ENCODE results near the gene DECR2. TPM values are rescaled to one million over a fixed set of nuclear protein-coding genes. Genes with fewer than 3 reads are reported as not detected.

DECR2 gene
- total RNA-seq, 1 donor from 2014 or later: 7.1 TPM

- DNase-seq (ENCODE audit: low spot score): no peak
- H3K27me3 Mint-ChIP-seq (ENCODE audit: insufficient read depth, low read depth): peaks cover 5% of the 10 kb centered on the region
- Histone ChIP-seq H3K36me3 (no peaks in the 10 kb centered on the region), H2AFZ (replicated peaks) (no peak overlapping the region), H3K4me2 (no peak overlapping the region), H3K79me2 (ENCODE audit: low read depth) (peaks cover 5% of the 10 kb centered on the region), H3K9me3 (ENCODE audit: low read depth) (no peaks in the 10 kb centered on the region), H3F3A (ENCODE audit: low read depth) (peaks cover 5% of the 10 kb centered on the region), H3K27ac (no peak overlapping the region), H3K4me1 (peaks cover 6% of the 10 kb centered on the region), H4K20me1 (ENCODE audit: low read depth) (peaks cover 20% of the 10 kb centered on the region), H3K9ac (no peak overlapping the region), H3K27me3 (no peaks in the 10 kb centered on the region), H3K4me3 (no peak overlapping the region)
- H3K4me1 Mint-ChIP-seq: peaks cover 9% of the 10 kb centered on the region
- H3K27ac Mint-ChIP-seq: no peak overlapping the region
- TF ChIP-seq EZH2 (IDR thresholded peaks at IDR 0.05) (no peak), CTCF (IDR thresholded peaks at IDR 0.05) (no peak), EZH2phosphoT487 (IDR thresholded peaks at IDR 0.05) (no peak)
- no peaks in the 10 kb centered on the region for H3K9me3 Mint-ChIP-seq
- H3K36me3 Mint-ChIP-seq: peaks cover 2% of the 10 kb centered on the region
- no peak overlapping the region for H3K4me3 Mint-ChIP-seq
Measured at GRCh38 chr16:373848-374615, 27.7 kb upstream of the DECR2 start.

DNA sequence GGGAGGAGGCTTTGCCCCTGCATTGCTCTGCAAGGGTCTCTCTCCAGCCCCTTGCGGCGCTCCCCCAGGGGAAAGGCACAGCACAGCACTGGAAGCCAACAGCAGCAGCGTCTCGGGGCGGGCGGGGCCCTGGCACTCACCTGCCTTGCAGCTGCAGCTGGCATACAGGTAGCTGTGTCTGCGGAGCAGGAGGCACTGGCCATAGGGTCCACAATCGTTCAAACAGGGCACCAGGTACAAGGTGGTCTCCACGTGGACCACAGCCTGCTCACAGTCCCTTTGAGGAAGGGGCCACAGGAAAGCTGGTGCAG lies 27.1 kb upstream of the DECR2 start:
- Mint-ChIP-seq H3K27me3 (ENCODE audit: insufficient read depth, low read depth) (peaks cover 2% of the 10 kb centered on the region), H3K4me1 (peaks cover 9% of the 10 kb centered on the region), H3K27ac (no peak overlapping the region), H3K9me3 (no peaks in the 10 kb centered on the region), H3K4me3 (no peak overlapping the region), H3K36me3 (peaks cover 2% of the 10 kb centered on the region)
- Histone ChIP-seq H3K36me3 (no peaks in the 10 kb centered on the region), H3K4me3 (no peak overlapping the region), H3K4me2 (no peak overlapping the region), H3K27me3 (no peaks in the 10 kb centered on the region), H4K20me1 (ENCODE audit: low read depth) (peaks cover 20% of the 10 kb centered on the region), H3K4me1 (peaks cover 10% of the 10 kb centered on the region), H2AFZ (replicated peaks) (no peak overlapping the region), H3K79me2 (ENCODE audit: low read depth) (peaks cover 10% of the 10 kb centered on the region), H3K9ac (no peak overlapping the region), H3K27ac (no peak overlapping the region), H3F3A (ENCODE audit: low read depth) (peaks cover 5% of the 10 kb centered on the region), H3K9me3 (ENCODE audit: low read depth) (no peaks in the 10 kb centered on the region)
- DNase-seq (ENCODE audit: low spot score): no peak
- TF ChIP-seq EZH2phosphoT487 (IDR thresholded peaks at IDR 0.05) (no peak), CTCF (IDR thresholded peaks at IDR 0.05) (no peak), EZH2 (IDR thresholded peaks at IDR 0.05) (no peak)

DNA sequence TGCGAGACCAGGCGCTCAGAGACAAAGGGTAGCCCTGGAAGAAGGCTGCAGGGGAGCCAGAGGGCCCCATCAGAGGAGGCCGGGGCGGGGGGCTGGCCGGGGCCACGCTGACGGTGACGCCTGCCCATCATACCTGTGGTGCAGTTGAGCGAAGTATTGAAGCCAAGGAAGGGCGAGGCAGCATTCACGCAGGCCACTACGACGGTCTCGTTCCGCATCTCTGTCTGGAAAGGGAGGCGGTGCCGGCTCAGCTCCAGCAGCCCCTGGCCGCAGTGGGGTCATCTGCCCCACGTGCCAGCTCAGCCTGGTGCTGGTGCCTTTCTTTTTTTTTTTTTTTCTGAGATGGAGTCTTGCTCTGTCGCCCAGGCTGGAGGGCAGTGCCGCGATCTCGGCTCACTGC lies 26.5 kb upstream of the DECR2 start:
- no peak for DNase-seq (ENCODE audit: low spot score)
- H3K36me3 ChIP-seq: no peaks in the 10 kb centered on the region
- no peak for TF ChIP-seq EZH2phosphoT487 (IDR thresholded peaks at IDR 0.05)
- TF ChIP-seq EZH2 (IDR thresholded peaks at IDR 0.05): no peak
- TF ChIP-seq CTCF (IDR thresholded peaks at IDR 0.05): no peak

More for the DNA sequence above, 26.5 kb upstream of the DECR2 start:
- peaks cover 22% of the 10 kb centered on the region for H4K20me1 ChIP-seq (ENCODE audit: low read depth)
- H3K79me2 ChIP-seq (ENCODE audit: low read depth): peaks cover 16% of the 10 kb centered on the region
- Mint-ChIP-seq H3K9me3 (no peaks in the 10 kb centered on the region), H3K36me3 (peaks cover 2% of the 10 kb centered on the region), H3K4me3 (no peak overlapping the region), H3K4me1 (peaks cover 12% of the 10 kb centered on the region), H3K27ac (no peak overlapping the region), H3K27me3 (ENCODE audit: insufficient read depth, low read depth) (peaks cover 4% of the 10 kb centered on the region)
- no peak overlapping the region for H3K4me3 ChIP-seq
- H2AFZ ChIP-seq (replicated peaks): no peak overlapping the region
- H3K27me3 ChIP-seq: no peaks in the 10 kb centered on the region
- H3K27ac ChIP-seq: no peak overlapping the region
- no peak overlapping the region for H3K4me2 ChIP-seq
- peaks cover 10% of the 10 kb centered on the region for H3K4me1 ChIP-seq
- H3K9me3 ChIP-seq (ENCODE audit: low read depth): no peaks in the 10 kb centered on the region
- H3K9ac ChIP-seq: no peak overlapping the region
- H3F3A ChIP-seq (ENCODE audit: low read depth): peaks cover 5% of the 10 kb centered on the region
